Effector memory CD4-positive, alpha-beta T cell (primary cell): ENCODE measurements around the gene PTPRM.

Experiments
- DNase-seq, 3 donors: peaks; one replicate each; pipeline ENCODE4 v3.0.0-alpha.2; 2020
- H3K27ac ChIP-seq: 2 replicates; pipeline ENCODE4 v1.7.0; 2013; ENCODE audit warnings: mild to moderate bottlenecking, low read length, moderate library complexity; ENCODE audit not compliant: insufficient read depth, poor library complexity, severe bottlenecking
- H3K27me3 ChIP-seq: replicated peaks from 2 replicates; pipeline ENCODE4 v1.7.0; 2013; ENCODE audit warnings: mild to moderate bottlenecking, low read length; ENCODE audit not compliant: insufficient read depth, control insufficient read depth, poor library complexity, severe bottlenecking
- H3K36me3 ChIP-seq: 2 replicates; pipeline ENCODE4 v1.7.0; 2013; ENCODE audit warnings: mild to moderate bottlenecking, low read length, moderate library complexity; ENCODE audit not compliant: control insufficient read depth, insufficient read depth
- H3K4me1 ChIP-seq: 2 replicates; pipeline ENCODE4 v1.7.0; 2013; ENCODE audit warnings: low read length, mild to moderate bottlenecking; ENCODE audit not compliant: control insufficient read depth, insufficient read depth, poor library complexity, severe bottlenecking
- H3K4me3 ChIP-seq: 2 replicates; pipeline ENCODE4 v1.7.0; 2013; ENCODE audit warnings: low read length, low read depth, mild to moderate bottlenecking; ENCODE audit not compliant: insufficient read depth, poor library complexity, severe bottlenecking
- H3K9me3 ChIP-seq: 2 replicates; pipeline ENCODE4 v1.7.0; 2013; ENCODE audit warnings: mild to moderate bottlenecking, low read length, moderate library complexity; ENCODE audit not compliant: control insufficient read depth

PTPRM gene

DNA sequence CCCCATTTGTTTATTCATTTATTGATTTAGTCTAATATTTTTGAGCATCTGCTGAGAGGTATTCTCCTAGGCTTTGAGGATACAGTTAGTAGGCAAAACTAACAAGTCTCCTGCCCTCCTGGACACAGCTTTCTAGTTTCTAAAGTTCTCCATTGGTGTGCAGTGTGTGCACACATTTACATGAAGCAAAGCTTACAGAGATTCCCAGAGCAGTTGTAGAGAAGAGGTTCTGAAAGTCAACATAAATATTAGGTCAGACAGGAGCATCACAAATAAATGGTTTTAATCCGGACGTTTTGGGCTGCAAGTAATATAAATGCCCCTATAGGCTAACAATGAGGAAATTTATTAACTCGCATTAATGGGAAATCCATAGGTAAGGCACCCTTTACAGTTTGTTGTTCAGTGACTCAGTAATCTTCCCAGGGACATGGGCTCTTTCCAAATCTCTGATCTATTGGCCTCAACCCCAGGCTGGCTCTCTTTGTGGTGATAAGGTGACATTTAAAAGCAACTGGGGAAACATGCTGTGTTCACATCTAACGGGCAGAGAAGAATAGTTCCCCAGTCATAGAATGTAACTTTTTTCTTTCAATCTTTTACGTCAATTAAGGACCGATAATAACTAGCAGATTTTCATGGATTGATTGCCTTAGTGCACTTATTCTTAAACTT, 407.2 kb downstream of the PTPRM start:
- Histone ChIP-seq H3K27ac (no peak overlapping the region), H3K9me3 (no peaks in the 10 kb centered on the region), H3K4me3 (no peak overlapping the region), H3K27me3 (no peaks in the 10 kb centered on the region), H3K4me1 (no peaks in the 10 kb centered on the region), H3K36me3 (no peaks in the 10 kb centered on the region)
- DNase-seq: no peak

DNA sequence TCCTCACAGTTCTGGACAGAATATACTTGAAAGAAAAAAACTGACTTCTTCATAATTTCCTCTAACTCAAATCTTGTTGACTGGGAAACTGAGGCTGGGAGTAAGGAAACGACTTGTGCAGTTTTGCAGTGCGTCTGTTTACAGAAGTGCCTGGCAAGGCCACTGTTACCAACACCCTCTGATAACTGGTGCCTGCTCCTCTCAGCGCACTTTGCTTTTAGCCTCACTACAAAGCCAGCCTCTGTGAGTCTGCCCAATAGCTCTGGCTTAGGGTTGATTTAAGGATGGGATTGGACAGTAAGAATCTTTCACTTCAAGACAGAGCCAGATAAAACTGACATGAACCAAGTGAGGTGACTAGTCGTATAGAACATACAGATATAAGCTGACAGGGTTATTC, 410.8 kb downstream of the PTPRM start:
- H3K27ac ChIP-seq: no peak overlapping the region
- H3K36me3 ChIP-seq: no peaks in the 10 kb centered on the region
- H3K27me3 ChIP-seq: no peaks in the 10 kb centered on the region
- no peak overlapping the region for H3K4me3 ChIP-seq
- no peaks in the 10 kb centered on the region for H3K4me1 ChIP-seq
- no peak for DNase-seq
- H3K9me3 ChIP-seq: no peaks in the 10 kb centered on the region

DNA sequence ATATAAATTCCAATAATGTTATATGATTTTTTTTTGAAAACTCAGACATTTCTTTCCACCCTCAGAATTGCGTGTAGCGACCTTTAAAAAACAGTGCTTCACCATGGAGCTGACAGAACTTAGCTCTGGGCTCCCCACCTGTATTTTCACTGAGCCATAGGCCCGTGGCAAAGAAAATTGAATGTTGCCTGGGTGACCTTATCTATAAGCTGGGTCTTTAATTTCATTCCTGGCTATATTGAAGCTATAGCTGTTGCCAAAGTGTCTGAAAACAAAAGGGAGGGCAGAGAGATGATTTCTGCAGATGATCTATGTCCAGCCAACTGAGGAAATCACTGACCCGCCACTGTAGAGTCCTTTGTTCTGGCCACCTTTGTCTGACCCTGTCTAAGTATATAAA, 411.7 kb downstream of the PTPRM start:
- H3K27ac ChIP-seq: no peak overlapping the region
- no peaks in the 10 kb centered on the region for H3K9me3 ChIP-seq
- H3K4me3 ChIP-seq: no peak overlapping the region
- no peaks in the 10 kb centered on the region for H3K4me1 ChIP-seq
- DNase-seq: no peak
- H3K36me3 ChIP-seq: no peaks in the 10 kb centered on the region
- H3K27me3 ChIP-seq: no peaks in the 10 kb centered on the region

DNA sequence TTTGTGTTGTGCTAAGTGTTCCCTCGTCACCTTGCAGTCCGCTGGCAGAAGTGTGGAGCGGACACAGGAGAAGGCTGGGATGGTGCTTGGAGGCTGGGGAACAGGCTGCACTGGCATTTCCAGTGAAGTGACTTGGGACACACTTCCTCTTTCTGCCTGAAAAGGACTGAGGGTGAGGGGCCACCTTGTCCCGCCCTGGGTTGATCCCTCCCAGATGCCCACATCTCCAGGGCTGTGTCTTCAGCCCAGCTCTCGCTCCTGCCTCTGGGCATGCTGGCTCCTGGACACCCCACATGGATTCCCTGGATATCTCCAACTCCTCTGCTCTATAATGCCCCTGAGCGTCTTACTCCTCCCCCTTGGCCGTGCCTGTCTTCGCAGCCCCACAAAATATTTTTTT, 412.6 kb downstream of the PTPRM start:
- Histone ChIP-seq H3K9me3 (no peaks in the 10 kb centered on the region), H3K27ac (no peak overlapping the region), H3K4me3 (no peak overlapping the region), H3K36me3 (no peaks in the 10 kb centered on the region), H3K4me1 (no peaks in the 10 kb centered on the region), H3K27me3 (no peaks in the 10 kb centered on the region)
- DNase-seq: no peak

DNA sequence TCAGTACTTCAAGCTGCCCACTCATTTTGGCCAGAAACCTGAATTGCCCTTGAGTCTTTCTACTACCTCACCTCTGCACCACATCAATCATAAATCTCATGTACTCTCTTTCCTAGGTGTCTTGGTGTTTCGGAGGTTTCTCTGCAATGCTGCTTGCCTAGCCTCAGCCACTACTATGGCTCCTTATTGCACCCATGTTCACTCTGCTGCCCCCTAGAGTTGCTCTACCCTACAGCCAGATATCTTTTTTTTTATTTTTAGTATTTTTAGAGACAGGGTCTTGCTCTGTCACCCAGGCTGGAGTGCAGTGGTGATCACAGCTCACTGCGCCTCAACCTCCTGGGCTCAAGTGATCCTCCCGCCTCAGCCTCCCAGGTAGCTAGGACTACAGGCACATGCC, 413.0 kb downstream of the PTPRM start:
- DNase-seq: no peak
- Histone ChIP-seq H3K4me1 (no peaks in the 10 kb centered on the region), H3K9me3 (no peaks in the 10 kb centered on the region), H3K27ac (no peak overlapping the region), H3K4me3 (no peak overlapping the region), H3K36me3 (no peaks in the 10 kb centered on the region), H3K27me3 (no peaks in the 10 kb centered on the region)

DNA sequence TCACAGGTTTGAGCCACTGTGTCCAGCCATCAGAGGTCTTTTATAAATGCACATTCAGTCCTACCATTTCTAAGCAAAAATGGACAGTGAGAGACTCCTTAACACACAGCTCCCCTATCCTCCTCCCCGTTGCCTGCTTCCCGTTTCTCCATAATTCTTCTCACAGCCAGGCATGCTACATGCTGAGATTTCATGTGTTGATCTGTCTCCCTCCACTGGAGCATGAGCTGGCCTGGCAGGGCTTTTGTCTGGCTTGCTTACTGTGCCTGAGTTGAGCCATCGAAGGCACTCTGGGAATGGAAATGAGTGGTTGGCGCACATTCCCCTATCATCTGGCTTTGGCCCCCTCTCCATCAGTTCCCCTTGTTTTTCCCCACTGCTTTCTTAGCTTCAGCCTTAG, 413.5 kb downstream of the PTPRM start:
- H3K27ac ChIP-seq: no peak overlapping the region
- no peaks in the 10 kb centered on the region for H3K36me3 ChIP-seq
- no peaks in the 10 kb centered on the region for H3K9me3 ChIP-seq
- no peak overlapping the region for H3K4me3 ChIP-seq
- no peaks in the 10 kb centered on the region for H3K4me1 ChIP-seq
- no peaks in the 10 kb centered on the region for H3K27me3 ChIP-seq
- DNase-seq: no peak

DNA sequence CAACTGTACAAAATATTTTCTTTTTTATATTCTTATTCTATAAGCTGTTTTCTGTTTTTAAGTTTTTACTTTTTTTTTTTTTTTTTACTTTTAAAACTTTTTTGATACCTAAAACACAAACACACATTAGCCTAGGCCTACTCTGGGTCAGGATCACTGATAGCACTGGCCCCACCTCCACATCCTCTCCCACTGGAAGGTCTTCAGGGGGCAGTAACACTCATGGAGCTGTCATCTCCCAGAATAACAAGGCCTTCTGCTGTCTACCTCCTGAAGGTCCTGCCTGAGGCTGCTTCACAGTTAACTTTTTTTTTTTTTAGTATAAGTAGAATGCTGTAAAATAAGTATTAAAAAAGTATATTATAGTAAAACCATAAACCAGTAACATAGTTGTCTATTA, 415.1 kb downstream of the PTPRM start:
- Histone ChIP-seq H3K27me3 (no peaks in the 10 kb centered on the region), H3K4me3 (no peak overlapping the region), H3K4me1 (no peaks in the 10 kb centered on the region), H3K27ac (no peak overlapping the region), H3K36me3 (no peaks in the 10 kb centered on the region), H3K9me3 (no peaks in the 10 kb centered on the region)
- DNase-seq: no peak

DNA sequence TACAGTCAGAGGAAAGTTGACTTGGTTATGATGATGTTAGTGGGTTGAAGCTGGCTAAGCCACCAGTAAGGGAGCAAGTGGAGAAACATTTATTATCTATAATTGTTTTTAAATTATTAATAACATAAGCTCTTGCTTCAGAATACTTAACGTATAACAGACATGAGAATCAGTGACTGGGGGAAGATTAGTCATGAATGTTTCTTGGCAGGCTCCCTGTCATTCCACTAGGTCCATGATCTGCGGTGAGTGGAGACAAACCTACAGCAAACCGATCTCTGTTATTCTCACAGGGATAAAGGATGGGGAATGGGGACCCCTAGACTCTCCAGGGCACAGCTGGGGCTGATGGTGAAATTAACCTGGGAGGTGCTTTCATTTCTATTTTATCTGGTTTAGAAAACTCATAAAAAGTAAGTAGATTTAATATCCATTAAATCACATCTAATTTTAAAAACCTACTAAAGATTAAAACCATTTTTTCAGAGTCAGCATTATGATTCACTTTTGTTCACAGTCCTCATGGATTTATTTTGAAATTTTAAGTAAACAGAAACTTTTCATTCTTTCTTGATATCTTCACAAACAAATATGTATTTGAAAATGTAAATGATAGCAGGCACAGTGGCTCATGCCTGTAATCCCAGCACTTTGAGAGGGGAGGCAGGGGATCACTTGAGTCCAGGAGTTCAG, 420.3 kb downstream of the PTPRM start:
- DNase-seq: no peak
- no peaks in the 10 kb centered on the region for H3K36me3 ChIP-seq
- H3K4me1 ChIP-seq: no peaks in the 10 kb centered on the region
- H3K27ac ChIP-seq: no peak overlapping the region
- H3K4me3 ChIP-seq: no peak overlapping the region
- no peaks in the 10 kb centered on the region for H3K9me3 ChIP-seq
- H3K27me3 ChIP-seq: no peaks in the 10 kb centered on the region

DNA sequence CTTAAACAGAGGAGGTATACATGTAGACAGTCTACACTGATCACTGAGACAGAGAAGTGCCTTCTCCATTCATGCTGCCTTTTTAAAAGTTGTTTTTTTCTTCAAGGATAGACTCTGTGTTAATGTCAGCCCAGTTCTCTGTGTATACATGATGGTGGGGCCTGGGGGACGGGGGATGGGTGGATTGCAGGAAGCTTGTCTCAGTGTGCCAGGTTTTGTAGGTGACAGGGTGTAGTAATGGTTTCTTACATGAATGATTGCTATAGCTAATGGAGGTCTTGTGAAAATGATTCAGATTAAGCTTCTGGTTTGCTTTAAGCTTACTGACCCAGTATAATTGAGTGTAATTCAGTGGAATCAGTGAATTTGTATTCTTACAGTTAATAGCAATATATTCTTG, 423.6 kb downstream of the PTPRM start:
- no peak overlapping the region for H3K4me3 ChIP-seq
- no peak overlapping the region for H3K27ac ChIP-seq
- DNase-seq: no peak
- no peaks in the 10 kb centered on the region for H3K27me3 ChIP-seq
- H3K36me3 ChIP-seq: no peaks in the 10 kb centered on the region
- no peaks in the 10 kb centered on the region for H3K9me3 ChIP-seq
- H3K4me1 ChIP-seq: no peaks in the 10 kb centered on the region

DNA sequence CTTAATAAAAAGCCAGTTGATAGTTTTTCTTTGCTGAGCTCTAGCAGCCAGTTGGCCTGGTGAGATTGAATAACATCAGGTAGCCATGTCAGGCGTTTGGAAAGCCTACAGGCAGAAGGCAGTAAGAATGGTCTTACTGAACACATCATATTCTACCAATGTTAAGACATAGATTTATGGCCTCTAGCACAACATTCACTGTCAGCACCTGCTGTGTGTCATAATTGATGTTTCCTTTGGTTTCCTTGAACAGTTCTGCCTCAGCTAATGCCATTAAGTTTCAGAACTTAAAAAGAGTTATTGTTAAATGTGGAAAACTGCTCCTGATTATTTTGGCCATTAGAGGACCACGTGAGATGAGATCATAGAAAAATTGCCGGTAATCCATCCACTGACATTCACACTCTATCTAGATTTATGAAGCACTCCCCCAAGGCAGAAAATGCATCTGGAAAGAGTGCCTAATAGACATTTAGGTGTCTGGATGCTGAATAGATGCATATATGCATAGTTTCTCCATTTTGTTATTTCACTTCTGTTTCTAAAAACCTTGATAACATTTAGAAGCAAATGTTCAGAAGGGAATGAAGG, 434.7 kb downstream of the PTPRM start:
- no peaks in the 10 kb centered on the region for H3K9me3 ChIP-seq
- no peaks in the 10 kb centered on the region for H3K36me3 ChIP-seq
- H3K27ac ChIP-seq: no peak overlapping the region
- DNase-seq: no peak
- no peak overlapping the region for H3K4me3 ChIP-seq
- H3K27me3 ChIP-seq: no peaks in the 10 kb centered on the region
- no peaks in the 10 kb centered on the region for H3K4me1 ChIP-seq
